ENCODE data around the gene PUM2.

DNA sequence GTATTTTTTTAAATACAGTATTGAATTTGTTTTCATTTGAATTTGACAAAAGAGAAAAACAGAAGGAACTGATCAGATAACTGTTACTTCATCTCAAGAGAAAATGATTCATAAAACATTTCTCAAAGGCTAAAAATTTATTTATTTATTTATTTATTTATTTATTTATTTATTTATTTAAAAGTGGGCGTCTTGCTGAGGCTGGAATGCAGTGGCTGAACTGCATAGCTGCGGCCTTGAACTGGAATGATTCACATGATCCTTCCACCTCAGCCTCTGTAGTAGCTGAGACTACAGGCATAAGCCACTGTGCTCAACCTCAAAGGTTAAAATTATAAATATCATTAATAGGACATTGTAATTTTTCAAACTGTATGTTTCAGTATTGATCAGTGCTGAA, 4.5 kb upstream of the PUM2 start:
- TF ChIP-seq EZH2phosphoT487 (IDR thresholded peaks at IDR 0.05; ENCODE audit: insufficient read depth, low read depth) (no peak), EZH2 (IDR thresholded peaks at IDR 0.05; ENCODE audit: insufficient read depth, poor library complexity, severe bottlenecking) (no peak)

Data from GM23248 (cell line).